Natural killer cell (primary cell): Measurements from ENCODE around the gene DYNC2LI1. TPM values are rescaled to one million over a fixed set of nuclear protein-coding genes. Genes with fewer than 3 reads are reported as not detected.

ENCODE experiments used
- ATAC-seq, 3 donors: fragments of 150-1000 bp in 2 of 3; fragments of 200-7000 bp in 1 of 3; cut with Tn5 transposase; 1 replicate in 1 of 3; 2 replicates in 2 of 3; pipeline ENCODE4 v1.10.0; 2021; ENCODE audit warnings: mild to moderate bottlenecking in 2 of 3, moderate library complexity in 2 of 3
- DNase-seq, 2 donors: peaks; one replicate each; pipeline versions ENCODE4 v3.0.0 to v3.0.0-alpha.2; 2013 to 2021; ENCODE audit warnings: mixed read lengths in 1 of 2
- H3K27ac ChIP-seq: one replicate; pipeline ENCODE4 v1.5.1; 2013; ENCODE audit warnings: mild to moderate bottlenecking, low read length
- H3K27me3 ChIP-seq: one replicate; pipeline ENCODE4 v1.6.1; 2013; ENCODE audit warnings: low read length; ENCODE audit not compliant: control insufficient read depth, insufficient read depth
- H3K36me3 ChIP-seq: one replicate; pipeline ENCODE4 v1.6.1; 2013; ENCODE audit warnings: low read length; ENCODE audit not compliant: control insufficient read depth, insufficient read depth
- H3K4me1 ChIP-seq: one replicate; pipeline ENCODE4 v1.6.1; 2013; ENCODE audit warnings: low read length; ENCODE audit not compliant: control insufficient read depth, insufficient read depth
- H3K4me3 ChIP-seq: one replicate; pipeline ENCODE4 v1.5.1; 2013; ENCODE audit warnings: low read length
- H3K9me3 ChIP-seq: one replicate; pipeline ENCODE4 v1.6.1; 2013; ENCODE audit warnings: low read length; ENCODE audit not compliant: control insufficient read depth, insufficient read depth
- H3K27ac Mint-ChIP-seq, 2 donors: one replicate each; pipeline ENCODE4 v1.8.0; 2022; ENCODE audit warnings: mild to moderate bottlenecking in 2 of 2, mixed read lengths in 2 of 2, moderate library complexity in 1 of 2
- H3K27me3 Mint-ChIP-seq, 2 donors: one replicate each; pipeline ENCODE4 v1.8.0; 2022; ENCODE audit warnings: low read depth in 2 of 2, mixed read lengths in 2 of 2
- H3K36me3 Mint-ChIP-seq: one replicate; pipeline ENCODE4 v1.8.0; 2022; ENCODE audit warnings: mixed read lengths
- H3K4me1 Mint-ChIP-seq, 2 donors: one replicate each; pipeline ENCODE4 v1.8.0; 2022; ENCODE audit warnings: mixed read lengths in 2 of 2
- H3K4me3 Mint-ChIP-seq: one replicate; pipeline ENCODE4 v1.8.0; 2022; ENCODE audit warnings: mild to moderate bottlenecking, moderate library complexity, mixed read lengths
- H3K9me3 Mint-ChIP-seq, 2 donors: one replicate each; pipeline ENCODE4 v1.8.0; 2022; ENCODE audit warnings: mixed read lengths in 2 of 2
- WGBS: methylation state at CpG from one replicate; pipeline ENCODE4 v1.1.7; 2013; ENCODE audit warnings: missing lambda C conversion rate; ENCODE audit not compliant: insufficient coverage; 5-methylcytosine and 5-hydroxymethylcytosine counted together
- intact Hi-C: fragments of 100-400 bp; cut with micrococcal nuclease; formaldehyde crosslinking; loops from one replicate; pipeline ENCODE4 v1.14.2; 2022
- total RNA-seq, 4 donors: library from RNA; stranded (reverse); fragments of 120-200 nt in 1 of 4; gene quantifications; one replicate each; pipeline versions ENCODE4 v1.2.3 to v1.2.4, GENCODE V29; 2013 to 2022
- TF ChIP-seq, protein P1 (sequence below): fragments of 200-600 bp; IDR thresholded peaks from one replicate; pipeline ENCODE4 v1.8.0; 2022; ENCODE audit warnings: antibody characterized with exemption

DYNC2LI1 gene
- total RNA-seq, 3 donors from 2014 or later (not counting 1 experiment from before 2014, with no cell fraction given) = 2.1 to 4.5 (median 3.2) TPM

DNA sequence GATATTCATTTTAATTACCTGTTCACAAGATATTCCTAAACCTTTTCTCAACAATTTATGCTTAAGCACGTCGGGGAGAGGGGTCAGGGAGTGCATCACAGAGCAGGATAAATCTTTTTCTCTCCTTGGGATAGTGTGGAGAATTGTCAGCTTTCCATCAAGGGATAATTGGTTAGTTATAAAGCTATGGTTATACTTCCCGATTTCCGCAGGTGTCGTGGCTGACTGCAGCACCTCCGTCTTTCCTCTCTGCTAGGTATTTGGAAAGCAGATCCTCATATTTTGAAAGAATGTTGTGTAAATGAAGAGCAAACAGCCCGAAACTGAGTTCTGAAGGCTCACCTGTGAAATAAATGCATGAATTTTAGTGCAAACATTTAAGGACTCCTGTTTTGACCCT lies 778 bp downstream of the DYNC2LI1 start:
- Histone ChIP-seq H3K27ac (no peak overlapping the region), H3K9me3 (no peaks in the 10 kb centered on the region), H3K27me3 (no peaks in the 10 kb centered on the region), H3K36me3 (no peaks in the 10 kb centered on the region), H3K4me1 (peaks cover 10% of the 10 kb centered on the region), H3K4me3 (peak overlapping the region; percentile 82)
- intact Hi-C loops = no loop called here
- no peaks in the 10 kb centered on the region for H3K9me3 Mint-ChIP-seq
- H3K27ac Mint-ChIP-seq = peak overlapping the region in 1 of 2 donors; percentile 91
- H3K27me3 Mint-ChIP-seq = peaks cover 2 to 22% of the 10 kb centered on the region in 2 donors
- H3K36me3 Mint-ChIP-seq = no peaks in the 10 kb centered on the region
- H3K4me1 Mint-ChIP-seq = peaks cover 12 to 14% of the 10 kb centered on the region in 2 donors
- peak overlapping the region; percentile 95 for H3K4me3 Mint-ChIP-seq
- DNase-seq (no peak), ATAC-seq (no peak)
- TF ChIP-seq, protein P1, sequence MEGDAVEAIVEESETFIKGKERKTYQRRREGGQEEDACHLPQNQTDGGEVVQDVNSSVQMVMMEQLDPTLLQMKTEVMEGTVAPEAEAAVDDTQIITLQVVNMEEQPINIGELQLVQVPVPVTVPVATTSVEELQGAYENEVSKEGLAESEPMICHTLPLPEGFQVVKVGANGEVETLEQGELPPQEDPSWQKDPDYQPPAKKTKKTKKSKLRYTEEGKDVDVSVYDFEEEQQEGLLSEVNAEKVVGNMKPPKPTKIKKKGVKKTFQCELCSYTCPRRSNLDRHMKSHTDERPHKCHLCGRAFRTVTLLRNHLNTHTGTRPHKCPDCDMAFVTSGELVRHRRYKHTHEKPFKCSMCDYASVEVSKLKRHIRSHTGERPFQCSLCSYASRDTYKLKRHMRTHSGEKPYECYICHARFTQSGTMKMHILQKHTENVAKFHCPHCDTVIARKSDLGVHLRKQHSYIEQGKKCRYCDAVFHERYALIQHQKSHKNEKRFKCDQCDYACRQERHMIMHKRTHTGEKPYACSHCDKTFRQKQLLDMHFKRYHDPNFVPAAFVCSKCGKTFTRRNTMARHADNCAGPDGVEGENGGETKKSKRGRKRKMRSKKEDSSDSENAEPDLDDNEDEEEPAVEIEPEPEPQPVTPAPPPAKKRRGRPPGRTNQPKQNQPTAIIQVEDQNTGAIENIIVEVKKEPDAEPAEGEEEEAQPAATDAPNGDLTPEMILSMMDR = no peak
- 41% methylated on average over 7 of the region's 7 CpGs for WGBS

GRCh38 chr2:43776324-43776723 lies 2.5 kb downstream of the DYNC2LI1 start:
- no peaks in the 10 kb centered on the region for H3K9me3 Mint-ChIP-seq

DNA sequence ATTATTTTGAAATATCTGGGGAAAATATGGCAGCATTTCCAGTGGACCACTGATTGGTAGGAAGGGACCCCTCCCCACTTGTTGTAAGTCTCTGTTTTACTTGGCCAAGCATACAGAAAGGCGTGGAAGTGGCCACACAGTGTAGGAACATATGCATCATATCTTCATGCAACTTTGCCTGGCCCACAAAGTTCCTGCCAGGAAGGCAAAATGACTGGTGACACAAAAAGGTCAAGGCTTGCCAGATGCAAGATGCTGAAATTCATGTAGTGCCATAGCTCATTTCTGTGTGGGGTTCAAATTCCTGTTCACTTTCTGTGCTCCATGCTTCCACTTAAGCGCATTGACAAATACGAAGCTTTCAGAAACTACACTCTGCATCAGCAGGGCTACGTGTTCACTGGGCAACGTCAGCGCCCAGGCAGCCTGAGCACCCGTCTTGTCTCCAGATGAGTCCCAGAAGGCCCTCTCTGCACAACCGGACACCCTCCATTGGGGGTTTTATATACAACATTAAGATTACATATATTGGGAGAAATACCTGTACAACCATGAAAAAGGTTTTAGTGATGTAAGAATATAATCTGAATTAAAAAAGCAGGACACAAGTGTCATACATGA lies 3.6 kb downstream of the DYNC2LI1 start:
- Histone ChIP-seq H3K4me1 (peaks cover 10% of the 10 kb centered on the region), H3K27ac (no peak overlapping the region), H3K36me3 (no peaks in the 10 kb centered on the region), H3K9me3 (no peaks in the 10 kb centered on the region), H3K27me3 (no peaks in the 10 kb centered on the region), H3K4me3 (no peak overlapping the region)
- 93% methylated on average over 7 of the region's 8 CpGs for WGBS
- Mint-ChIP-seq H3K4me3 (no peak overlapping the region), H3K36me3 (no peaks in the 10 kb centered on the region), H3K27ac (no peak overlapping the region), H3K27me3 (peaks cover 0 to 9% of the 10 kb centered on the region in 2 donors), H3K4me1 (peaks cover 12 to 14% of the 10 kb centered on the region in 2 donors), H3K9me3 (no peaks in the 10 kb centered on the region)
- no peak for ATAC-seq
- TF ChIP-seq, protein P1 = no peak
- intact Hi-C loops = no loop called here
- no peak for DNase-seq

More at GRCh38 chr2:43776324-43776723, 2.5 kb downstream of the DYNC2LI1 start:
- no peak overlapping the region for H3K27ac ChIP-seq
- no peaks in the 10 kb centered on the region for H3K36me3 Mint-ChIP-seq
- H3K27ac Mint-ChIP-seq = no peak overlapping the region
- peaks cover 12 to 14% of the 10 kb centered on the region in 2 donors for H3K4me1 Mint-ChIP-seq
- 71% methylated on average over 1 of the region's 1 CpG for WGBS
- H3K9me3 ChIP-seq = no peaks in the 10 kb centered on the region
- H3K4me1 ChIP-seq = peaks cover 10% of the 10 kb centered on the region
- no peaks in the 10 kb centered on the region for H3K27me3 ChIP-seq
- peaks cover 2 to 15% of the 10 kb centered on the region in 2 donors for H3K27me3 Mint-ChIP-seq
- ATAC-seq = no peak
- no peak for DNase-seq
- intact Hi-C loops = no loop called here
- no peak overlapping the region for H3K4me3 Mint-ChIP-seq
- H3K4me3 ChIP-seq = no peak overlapping the region
- H3K36me3 ChIP-seq = no peaks in the 10 kb centered on the region
- TF ChIP-seq, protein P1 = no peak

DNA sequence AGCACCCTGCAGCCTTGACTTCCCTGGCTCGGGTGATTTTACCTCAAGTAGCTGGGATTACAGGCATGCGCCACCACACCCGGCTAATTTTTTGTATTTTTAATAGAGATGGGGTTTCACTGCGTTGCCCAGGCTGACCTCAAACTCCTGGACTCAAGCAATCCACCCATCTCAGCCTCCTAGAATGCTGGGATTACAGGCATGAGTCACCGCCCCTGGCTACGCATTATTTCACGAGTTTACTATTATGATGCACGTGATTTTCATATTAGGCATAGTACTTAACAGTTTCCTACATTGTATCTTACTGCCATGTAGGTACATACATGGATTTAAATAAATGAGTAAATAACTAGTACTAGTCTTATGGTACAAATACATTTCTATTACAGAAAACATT lies 4.4 kb downstream of the DYNC2LI1 start:
- Histone ChIP-seq H3K9me3 (no peaks in the 10 kb centered on the region), H3K36me3 (no peaks in the 10 kb centered on the region), H3K4me1 (peaks cover 10% of the 10 kb centered on the region), H3K27me3 (no peaks in the 10 kb centered on the region), H3K4me3 (no peak overlapping the region), H3K27ac (no peak overlapping the region)
- TF ChIP-seq, protein P1 = no peak
- Mint-ChIP-seq H3K27me3 (peaks cover 0 to 4% of the 10 kb centered on the region in 2 donors), H3K9me3 (no peaks in the 10 kb centered on the region), H3K27ac (no peak overlapping the region), H3K36me3 (no peaks in the 10 kb centered on the region), H3K4me1 (peaks cover 12 to 13% of the 10 kb centered on the region in 2 donors), H3K4me3 (no peak overlapping the region)
- intact Hi-C loops = no loop called here
- DNase-seq (no peak), ATAC-seq (no peak)
- 92% methylated on average over 7 of the region's 8 CpGs for WGBS
